AG10803 (cell line): ENCODE results near the gene FARP1.

ENCODE experiments used
- DNase-seq: peaks from one replicate; pipeline ENCODE4 v3.0.0; 2010; ENCODE audit warnings: low read depth
- H3K4me3 ChIP-seq: 2 replicates; pipeline ENCODE4 v1.5.1; 2011; ENCODE audit warnings: mild to moderate bottlenecking, low read length, control low read depth
- CTCF ChIP-seq: conservative IDR thresholded peaks from 2 replicates; pipeline ENCODE4 v1.5.1; 2011; ENCODE audit warnings: mild to moderate bottlenecking, low read length, control low read depth, inconsistent platforms

FARP1 gene

GRCh38 chr13:98429081-98429480, 286.2 kb downstream of the FARP1 start:
- H3K4me3 ChIP-seq = no peak overlapping the region
- no peak for TF ChIP-seq CTCF
- no peak for DNase-seq

- DNase-seq = no peak
- no peak overlapping the region for H3K4me3 ChIP-seq
- TF ChIP-seq CTCF = no peak
Observed at GRCh38 chr13:98429531-98429930, 286.6 kb downstream of the FARP1 start.

- no peak overlapping the region for H3K4me3 ChIP-seq
- no peak for TF ChIP-seq CTCF
- no peak for DNase-seq
Observed at GRCh38 chr13:98429977-98430736, 287.3 kb downstream of the FARP1 start.

GRCh38 chr13:98432638-98433037, 289.7 kb downstream of the FARP1 start:
- H3K4me3 ChIP-seq = no peak overlapping the region
- no peak for DNase-seq
- TF ChIP-seq CTCF = no peak

- no peak for TF ChIP-seq CTCF
- no peak overlapping the region for H3K4me3 ChIP-seq
Observed at GRCh38 chr13:98433654-98434053, 290.8 kb downstream of the FARP1 start.

GRCh38 chr13:98434060-98434459, 291.2 kb downstream of the FARP1 start:
- DNase-seq = no peak

More at GRCh38 chr13:98433654-98434053, 290.8 kb downstream of the FARP1 start:
- DNase-seq = no peak

More at GRCh38 chr13:98434060-98434459, 291.2 kb downstream of the FARP1 start:
- H3K4me3 ChIP-seq = no peak overlapping the region
- no peak for TF ChIP-seq CTCF
